Measurements from ENCODE around the gene SNCB. TPM values are rescaled to one million over a fixed set of nuclear protein-coding genes. Genes with fewer than 3 reads are reported as not detected.

The SNCB gene
- total and polyA plus RNA-seq, 2 experiments from 2014 or later = 2.4 to 3.0 TPM

DNA sequence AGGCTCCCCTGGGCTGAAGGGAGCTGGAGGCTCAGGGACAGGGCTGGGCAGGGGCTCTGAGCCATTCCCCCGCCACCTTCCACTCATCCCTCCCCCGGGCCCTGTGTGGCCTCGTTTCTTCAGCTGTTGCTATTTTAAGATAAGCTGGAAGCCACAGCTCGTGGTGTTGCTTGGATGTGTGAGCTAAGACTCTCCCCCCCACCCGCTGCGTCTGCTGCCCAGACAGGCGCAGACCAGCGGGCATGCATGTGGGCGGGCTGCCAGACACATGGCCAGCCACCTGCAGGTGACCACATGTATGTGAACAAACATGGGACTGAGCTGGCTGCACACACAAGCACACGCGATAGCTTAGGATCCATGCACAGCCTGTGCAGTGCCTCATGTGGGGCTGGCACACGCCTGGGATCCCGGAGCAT, 8.7 kb downstream of the SNCB start:
- Histone ChIP-seq H3K4me1 (ENCODE audit: low read depth) (peaks cover 9% of the 10 kb centered on the region), H3K36me3 (no peaks in the 10 kb centered on the region), H3K27ac (no peak overlapping the region), H3K9me3 (ENCODE audit: low read depth) (no peaks in the 10 kb centered on the region), H3K27me3 (peaks cover 20% of the 10 kb centered on the region), H3K4me3 (no peak overlapping the region)
- peak; percentile 43 to 56 for DNase-seq (ENCODE audit: low read depth in 1 of 2, low spot score in 1 of 2)
- TF ChIP-seq, protein P1, sequence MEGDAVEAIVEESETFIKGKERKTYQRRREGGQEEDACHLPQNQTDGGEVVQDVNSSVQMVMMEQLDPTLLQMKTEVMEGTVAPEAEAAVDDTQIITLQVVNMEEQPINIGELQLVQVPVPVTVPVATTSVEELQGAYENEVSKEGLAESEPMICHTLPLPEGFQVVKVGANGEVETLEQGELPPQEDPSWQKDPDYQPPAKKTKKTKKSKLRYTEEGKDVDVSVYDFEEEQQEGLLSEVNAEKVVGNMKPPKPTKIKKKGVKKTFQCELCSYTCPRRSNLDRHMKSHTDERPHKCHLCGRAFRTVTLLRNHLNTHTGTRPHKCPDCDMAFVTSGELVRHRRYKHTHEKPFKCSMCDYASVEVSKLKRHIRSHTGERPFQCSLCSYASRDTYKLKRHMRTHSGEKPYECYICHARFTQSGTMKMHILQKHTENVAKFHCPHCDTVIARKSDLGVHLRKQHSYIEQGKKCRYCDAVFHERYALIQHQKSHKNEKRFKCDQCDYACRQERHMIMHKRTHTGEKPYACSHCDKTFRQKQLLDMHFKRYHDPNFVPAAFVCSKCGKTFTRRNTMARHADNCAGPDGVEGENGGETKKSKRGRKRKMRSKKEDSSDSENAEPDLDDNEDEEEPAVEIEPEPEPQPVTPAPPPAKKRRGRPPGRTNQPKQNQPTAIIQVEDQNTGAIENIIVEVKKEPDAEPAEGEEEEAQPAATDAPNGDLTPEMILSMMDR (IDR thresholded peaks at IDR 0.05; ENCODE audit: low read depth, low read length) = no peak

- Histone ChIP-seq H3K36me3 (no peaks in the 10 kb centered on the region), H3K9me3 (ENCODE audit: low read depth) (no peaks in the 10 kb centered on the region), H3K27ac (no peak overlapping the region), H3K4me3 (no peak overlapping the region), H3K27me3 (peaks cover 20% of the 10 kb centered on the region), H3K4me1 (ENCODE audit: low read depth) (peaks cover 14% of the 10 kb centered on the region)
- TF ChIP-seq, protein P1 (IDR thresholded peaks at IDR 0.05; ENCODE audit: low read depth, low read length) = no peak
- DNase-seq (ENCODE audit: low read depth in 1 of 2, low spot score in 1 of 2) = peak in 1 of 2 donors; percentile 52
Measured at GRCh38 chr5:176620333-176620981, 9.9 kb downstream of the SNCB start.

GRCh38 chr5:176619569-176620332, 10.6 kb downstream of the SNCB start:
- Histone ChIP-seq H3K9me3 (ENCODE audit: low read depth) (no peaks in the 10 kb centered on the region), H3K4me3 (no peak overlapping the region), H3K4me1 (ENCODE audit: low read depth) (peaks cover 14% of the 10 kb centered on the region), H3K27me3 (peaks cover 20% of the 10 kb centered on the region), H3K27ac (no peak overlapping the region), H3K36me3 (no peaks in the 10 kb centered on the region)
- TF ChIP-seq, protein P1 (IDR thresholded peaks at IDR 0.05; ENCODE audit: low read depth, low read length) = no peak
- DNase-seq (ENCODE audit: low read depth in 1 of 2, low spot score in 1 of 2) = no peak

- H3K9me3 ChIP-seq (ENCODE audit: low read depth) = no peaks in the 10 kb centered on the region
- no peak overlapping the region for H3K27ac ChIP-seq
- peaks cover 20% of the 10 kb centered on the region for H3K27me3 ChIP-seq
- H3K4me1 ChIP-seq (ENCODE audit: low read depth) = peaks cover 14% of the 10 kb centered on the region
- no peak overlapping the region for H3K4me3 ChIP-seq
- no peaks in the 10 kb centered on the region for H3K36me3 ChIP-seq
- TF ChIP-seq, protein P1 (IDR thresholded peaks at IDR 0.05; ENCODE audit: low read depth, low read length) = peak; percentile 49
- DNase-seq (ENCODE audit: low read depth in 1 of 2, low spot score in 1 of 2) = peak; percentile 90 to 93
Measured at GRCh38 chr5:176619203-176619568, 11.1 kb downstream of the SNCB start.

GRCh38 chr5:176618783-176619182, 11.6 kb downstream of the SNCB start:
- Histone ChIP-seq H3K4me1 (ENCODE audit: low read depth) (peaks cover 14% of the 10 kb centered on the region), H3K27me3 (peaks cover 20% of the 10 kb centered on the region), H3K9me3 (ENCODE audit: low read depth) (no peaks in the 10 kb centered on the region), H3K36me3 (no peaks in the 10 kb centered on the region), H3K4me3 (no peak overlapping the region), H3K27ac (no peak overlapping the region)
- TF ChIP-seq, protein P1 (IDR thresholded peaks at IDR 0.05; ENCODE audit: low read depth, low read length) = no peak
- no peak for DNase-seq (ENCODE audit: low read depth in 1 of 2, low spot score in 1 of 2)
